Islet precursor cell (in vitro differentiated cells): Measurements from ENCODE around the gene GLIS1.

ENCODE experiments used
- DNase-seq: peaks from one replicate; pipeline ENCODE4 v3.0.0-alpha.2; 2018

GLIS1 gene

GRCh38 chr1:53646732-53647131 is 92.2 kb downstream of the GLIS1 start:
- DNase-seq: no peak

DNA sequence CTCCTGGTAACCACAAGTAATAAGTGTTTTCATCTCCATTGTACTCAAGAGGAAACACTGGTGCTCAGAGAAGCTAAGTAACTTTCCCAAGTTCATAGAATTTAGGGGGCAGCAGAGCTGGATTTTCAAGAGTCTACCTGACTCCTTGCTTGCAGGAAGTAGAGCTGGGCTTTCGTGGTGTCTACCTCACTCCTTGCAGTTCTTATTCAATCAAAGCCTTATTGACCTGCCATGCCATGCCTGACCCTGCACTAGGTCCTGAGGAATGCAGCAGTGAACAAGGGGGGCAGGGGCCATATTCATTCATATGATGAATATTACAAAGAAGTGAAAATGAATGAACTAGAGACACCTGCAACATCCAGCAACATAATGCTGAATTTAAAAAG is 93.3 kb downstream of the GLIS1 start:
- DNase-seq: no peak

DNA sequence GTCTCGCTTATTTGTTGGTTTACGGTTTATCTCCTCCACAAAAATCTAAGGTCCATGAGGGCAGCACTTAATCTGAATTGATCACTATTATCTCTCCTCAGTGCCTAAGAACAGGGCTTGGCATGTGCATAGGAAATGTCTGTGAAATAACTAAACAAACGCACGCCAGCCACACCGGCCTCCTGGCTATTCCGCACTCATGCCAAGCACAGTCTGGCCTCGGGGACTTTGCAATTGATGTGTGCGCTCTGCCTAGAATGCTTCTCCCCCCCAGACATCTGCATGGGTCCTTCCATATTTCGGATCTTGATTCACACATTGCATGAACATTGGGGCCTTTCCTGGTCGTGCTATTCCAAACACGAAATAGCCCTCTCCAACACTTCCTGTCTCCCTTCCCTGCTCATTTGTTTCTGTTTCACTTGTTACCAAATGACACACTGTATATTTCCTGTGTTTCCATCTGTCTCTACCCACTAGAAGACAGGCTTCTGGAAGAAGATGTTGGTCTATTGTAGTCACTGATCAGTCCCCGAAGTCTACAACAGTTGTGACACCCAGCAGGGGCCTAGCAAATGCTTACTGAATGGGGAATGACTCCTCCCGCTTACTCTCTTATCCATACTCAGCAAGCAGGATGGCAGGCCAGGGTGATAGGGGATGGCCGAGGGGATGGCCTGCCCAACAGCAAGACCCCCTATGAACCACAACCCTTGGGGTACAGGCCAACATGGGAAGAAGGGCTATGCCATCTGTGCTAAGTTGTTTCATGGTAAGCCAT is 93.9 kb downstream of the GLIS1 start:
- DNase-seq: peak; percentile 38

DNA sequence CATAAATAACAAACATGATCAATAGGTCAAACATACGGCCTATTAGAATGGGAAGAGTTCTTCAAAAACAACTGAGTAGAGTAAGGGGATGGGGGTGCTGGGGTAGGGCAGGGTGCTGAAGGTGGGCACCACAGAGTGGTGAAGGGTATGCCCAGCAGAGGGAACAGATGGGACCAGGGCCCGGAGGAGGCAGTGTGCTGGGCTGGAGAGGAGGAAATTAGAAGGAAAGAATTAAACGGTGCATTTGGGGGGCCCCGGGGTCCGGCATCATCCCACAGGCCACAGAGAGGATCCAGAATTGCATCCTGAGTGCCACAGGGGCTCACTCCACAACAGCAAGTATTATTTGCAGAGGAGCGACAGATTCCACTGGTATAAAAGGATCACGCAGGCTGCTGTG is 94.5 kb downstream of the GLIS1 start:
- DNase-seq: peak; percentile 40

DNA sequence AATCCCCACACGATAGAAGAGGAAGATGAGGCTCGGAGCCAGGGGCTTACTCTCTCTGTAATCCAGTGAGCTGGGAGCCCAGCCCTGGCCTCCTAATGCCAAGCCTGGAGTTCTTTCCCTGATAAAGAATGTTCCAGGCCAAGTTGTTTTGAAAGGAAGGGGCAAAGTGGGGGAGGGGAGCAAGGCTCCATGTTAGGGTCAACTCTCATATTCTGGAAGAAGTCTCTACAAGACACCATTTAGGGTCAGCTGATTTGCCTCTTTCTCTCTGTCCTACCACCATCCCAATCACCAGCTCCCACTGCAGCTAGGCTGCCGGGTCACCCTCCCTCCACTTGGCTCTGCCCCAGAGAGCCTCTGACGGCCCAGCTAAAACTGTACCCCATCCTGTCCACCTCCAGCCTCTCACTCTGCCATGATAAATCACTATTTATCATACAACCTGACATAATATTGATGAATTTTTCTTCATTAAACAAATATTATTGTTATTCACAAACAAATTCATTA is 95.0 kb downstream of the GLIS1 start:
- no peak for DNase-seq

DNA sequence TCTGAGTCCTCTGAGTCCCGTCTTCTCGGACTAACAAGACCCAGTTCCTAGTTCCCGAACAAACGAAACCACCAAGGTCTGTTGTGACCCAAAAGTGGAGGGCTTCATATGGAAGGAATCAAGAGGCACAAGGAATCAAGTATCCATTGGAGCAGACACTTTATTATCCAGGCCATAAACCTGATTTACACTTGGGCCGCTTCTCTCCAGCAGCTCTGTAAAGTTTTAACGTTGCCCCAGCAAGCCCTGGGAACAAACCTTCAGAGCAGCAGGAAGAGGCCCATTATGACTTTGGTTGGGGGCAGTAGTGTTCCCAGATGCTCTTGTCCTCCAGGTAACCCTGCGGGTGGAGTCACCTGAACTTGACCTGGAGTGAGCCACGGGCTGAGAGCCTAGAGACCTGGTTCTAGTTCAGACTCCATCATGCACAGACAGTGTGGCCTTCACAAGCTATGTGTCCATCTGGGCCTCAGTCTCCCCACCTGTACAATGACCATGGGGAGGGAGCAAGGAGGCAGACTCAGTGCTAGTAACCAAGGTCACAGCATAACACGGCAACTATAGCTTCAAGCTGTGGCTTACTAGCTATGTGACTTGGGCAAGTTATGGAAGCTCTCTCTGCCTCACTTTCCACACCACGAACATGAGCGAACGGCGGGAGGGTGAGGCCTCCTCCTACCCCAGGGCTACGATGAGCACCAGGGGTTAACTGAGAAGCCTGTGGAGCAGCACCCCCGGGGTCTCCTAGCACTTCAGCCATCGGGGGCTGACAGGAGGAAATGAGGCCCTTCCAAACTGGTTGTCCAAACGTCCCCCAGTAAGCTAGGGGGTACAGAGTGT is 95.7 kb downstream of the GLIS1 start:
- no peak for DNase-seq

GRCh38 chr1:53642607-53643006 is 96.4 kb downstream of the GLIS1 start:
- no peak for DNase-seq

GRCh38 chr1:53642215-53642555 is 96.8 kb downstream of the GLIS1 start:
- no peak for DNase-seq

- no peak for DNase-seq
Measured at GRCh38 chr1:53641481-53642214, 97.3 kb downstream of the GLIS1 start.

- DNase-seq: no peak
Measured at GRCh38 chr1:53640701-53641075, 98.3 kb downstream of the GLIS1 start.

- DNase-seq: peak; percentile 29
Measured at GRCh38 chr1:53639996-53640700, 98.8 kb downstream of the GLIS1 start.

DNA sequence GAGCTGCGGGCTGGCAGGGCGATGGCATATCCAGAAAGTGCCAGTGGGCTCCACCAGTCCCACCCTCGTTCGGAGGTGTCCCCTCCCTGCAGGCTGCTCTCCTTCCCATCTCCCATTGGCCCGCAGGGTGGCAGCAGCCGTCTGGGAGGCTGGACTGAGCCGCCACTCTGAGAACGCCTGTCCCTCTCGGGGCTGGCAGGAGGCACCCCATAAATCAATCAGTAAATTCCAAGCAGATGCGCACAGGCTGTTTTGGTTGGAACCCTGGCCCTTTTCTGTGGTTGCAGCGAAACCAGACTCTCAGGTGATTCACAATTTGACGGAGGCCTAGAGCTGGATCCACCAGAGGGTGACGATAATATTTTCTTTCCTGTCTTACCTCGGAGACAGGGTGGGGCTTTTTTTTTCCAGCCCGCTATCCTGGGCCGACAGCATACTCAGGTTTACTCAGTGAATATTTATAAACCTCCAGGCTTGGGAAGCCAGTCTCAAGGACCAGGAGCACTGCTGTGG is 99.7 kb downstream of the GLIS1 start:
- peak; percentile 78 for DNase-seq

DNA sequence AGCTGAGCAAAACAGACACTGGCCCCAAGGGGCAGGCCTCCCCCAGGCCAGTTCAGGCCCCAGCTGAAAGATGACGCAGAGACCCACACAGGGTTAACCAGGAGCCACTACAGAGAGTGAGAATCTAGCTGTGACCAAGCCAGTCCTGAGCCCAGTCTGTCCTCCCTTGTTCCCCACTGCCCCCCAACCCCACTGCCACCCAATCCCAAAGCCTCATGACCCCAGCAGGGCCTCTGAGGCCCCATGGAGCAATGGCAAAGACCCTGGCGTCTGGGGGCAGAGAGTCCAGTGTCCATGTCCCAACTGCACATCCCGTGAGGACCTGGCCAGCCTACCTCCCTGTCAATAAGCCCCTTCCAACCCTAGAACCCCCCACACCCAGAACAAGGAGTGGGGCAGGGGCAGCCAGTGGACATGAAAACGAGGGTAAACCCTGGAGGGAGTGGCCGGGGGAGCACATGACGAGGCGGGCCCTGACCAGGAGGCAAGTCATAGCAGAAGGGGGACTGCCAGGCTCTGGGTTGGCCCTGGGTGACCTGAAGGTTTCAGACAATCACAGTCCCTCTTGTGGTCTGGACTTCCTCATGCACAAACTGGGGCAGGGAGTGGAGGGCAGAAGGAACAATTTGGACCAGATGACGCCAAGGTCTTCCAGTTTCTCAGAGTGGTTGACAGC is 100.5 kb downstream of the GLIS1 start:
- DNase-seq: peak; percentile 50

DNA sequence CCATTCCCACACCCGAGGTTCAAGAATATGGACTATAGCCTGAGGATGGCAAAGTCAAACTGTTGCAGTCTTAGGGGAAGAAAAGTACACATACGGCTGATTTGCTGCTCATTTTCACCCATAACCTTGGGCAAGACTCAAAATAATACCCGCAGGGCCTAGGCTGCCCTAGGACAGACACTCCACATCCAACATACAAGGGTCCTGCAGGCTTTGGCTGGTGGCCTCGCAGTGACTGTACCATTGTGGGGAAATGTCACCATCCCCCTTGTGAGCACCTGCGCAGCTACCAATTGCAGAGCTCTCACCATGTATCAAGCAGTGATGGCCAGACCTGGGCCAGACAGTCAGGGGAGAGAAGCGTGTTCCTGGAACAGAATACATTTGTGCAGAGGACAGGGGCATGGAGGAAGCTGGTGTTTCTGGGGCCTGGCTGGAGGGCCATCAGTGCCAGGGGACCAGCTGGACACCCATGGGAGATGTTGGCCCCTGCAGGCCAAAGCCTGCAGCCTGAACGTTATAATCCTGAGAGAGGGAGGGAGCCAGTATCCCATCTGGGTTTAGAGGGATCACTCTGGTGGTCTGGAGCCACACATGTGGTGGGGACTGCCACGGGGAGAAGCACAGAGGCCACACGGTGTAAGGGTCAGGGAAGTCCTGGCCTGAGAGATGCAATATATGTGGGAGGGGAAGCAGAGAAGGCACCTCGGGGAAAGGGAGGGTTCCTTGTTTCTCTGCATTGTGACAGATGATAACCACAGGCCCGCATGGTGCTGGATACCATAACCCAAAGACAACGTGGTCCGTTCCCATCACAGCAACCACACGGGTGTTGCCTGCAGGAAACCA is 101.2 kb downstream of the GLIS1 start:
- DNase-seq: peak; percentile 43

- DNase-seq: peak; percentile 47
Measured at GRCh38 chr1:53636621-53637171, 102.3 kb downstream of the GLIS1 start.

GRCh38 chr1:53634571-53634979 is 104.4 kb downstream of the GLIS1 start:
- DNase-seq: no peak

- no peak for DNase-seq
Measured at GRCh38 chr1:53633073-53633704, 105.8 kb downstream of the GLIS1 start.

- peak; percentile 52 for DNase-seq
Measured at GRCh38 chr1:53631622-53632310, 107.2 kb downstream of the GLIS1 start.

DNA sequence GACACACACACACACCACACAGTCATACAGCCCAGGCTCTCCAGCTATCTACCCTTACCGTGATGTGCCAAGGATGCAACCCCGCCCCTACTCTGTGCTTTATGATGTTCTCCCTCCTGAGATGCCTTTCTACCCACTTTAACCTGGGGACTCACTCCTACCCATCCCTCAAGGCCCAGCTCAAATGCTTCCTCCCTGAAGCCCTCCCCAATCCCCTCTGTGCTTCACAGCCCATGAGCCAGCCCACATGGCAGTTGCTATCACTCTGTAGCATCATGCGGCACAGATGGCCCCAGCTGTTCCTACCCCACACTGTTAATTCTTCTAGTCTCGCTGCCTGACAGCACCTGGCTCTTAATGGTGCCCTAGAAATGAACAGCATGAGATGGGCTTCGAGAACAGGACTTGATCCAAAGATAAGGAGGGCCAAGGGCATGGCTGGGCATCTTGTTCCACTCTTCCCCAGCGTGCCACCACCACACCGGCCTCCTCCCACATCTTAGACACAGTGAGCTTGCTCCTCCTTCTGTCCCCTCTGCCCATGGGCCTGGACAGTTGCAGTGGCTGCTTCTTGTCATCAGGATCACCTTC is 109.8 kb downstream of the GLIS1 start:
- no peak for DNase-seq
